Body of pancreas (tissue), 4 donors: Measurements from ENCODE around the gene EML4. TPM values are rescaled to one million over a fixed set of nuclear protein-coding genes. Genes with fewer than 3 reads are reported as not detected.

Experiments
- ATAC-seq: fragments of 150-250 bp; one replicate; pipeline ENCODE4 v1.9.1; 2016
- DNase-seq, 4 donors: peaks; one replicate each; pipeline ENCODE4 v3.0.0-alpha.2; 2019
- H3K27ac ChIP-seq, 4 donors: fragments of 200-600 bp; sonication (generic); 1 replicate in 3 of 4; 2 replicates in 1 of 4; pipeline versions ENCODE4 v1.5.1 to v1.6.1; 2016 to 2019; ENCODE audit warnings: mild to moderate bottlenecking in 1 of 4, mixed read lengths in 1 of 4, moderate library complexity in 1 of 4
- H3K27me3 ChIP-seq, 2 donors: fragments of 200-600 bp; sonication (generic); one replicate each; pipeline ENCODE4 v1.6.0; 2016; ENCODE audit warnings: mild to moderate bottlenecking in 1 of 2
- H3K36me3 ChIP-seq, 2 donors: fragments of 200-600 bp; sonication (generic); replicated peaks in 1 of 2; 2 replicates each; pipeline ENCODE4 v1.5.1; 2016; ENCODE audit warnings: low read depth in 2 of 2; ENCODE audit not compliant: insufficient read depth in 1 of 2
- H3K4me1 ChIP-seq: fragments of 200-600 bp; sonication (generic); one replicate; pipeline ENCODE4 v1.6.0; 2016
- H3K4me3 ChIP-seq, 2 donors: fragments of 200-600 bp; sonication (generic); 1 replicate in 1 of 2; 2 replicates in 1 of 2; pipeline ENCODE4 v1.5.1; 2016 to 2019
- H3K9me3 ChIP-seq, 3 donors: fragments of 200-600 bp; sonication (generic); 1 replicate in 2 of 3; 2 replicates in 1 of 3; pipeline ENCODE4 v1.5.1; 2016
- CTCF ChIP-seq, 7 experiments: fragments of 450-650 bp in 4 of 7; fragments of 200-600 bp in 3 of 7; sonication (generic) in 3 of 7; IDR thresholded peaks; one replicate each; pipeline ENCODE4 v1.5.1; 2016 to 2019; ENCODE audit warnings: antibody characterized with exemption in 7 of 7
- POLR2A ChIP-seq, 3 donors: fragments of 450-650 bp; IDR thresholded peaks; one replicate each; pipeline ENCODE4 v1.6.1; 2016; ENCODE audit warnings: antibody characterized with exemption in 3 of 3, mild to moderate bottlenecking in 2 of 3
- WGBS, 2 donors: methylation state at CpG; one replicate each; pipeline ENCODE4 v1.1.5; 2017; 5-methylcytosine and 5-hydroxymethylcytosine counted together
- intact Hi-C: fragments of 100-400 bp; cut with DNase I; formaldehyde crosslinking; loops from one replicate; pipeline ENCODE4 v1.15.1; 2023
- total RNA-seq, 2 donors: library from RNA; depleted of rRNA; stranded (reverse); fragments of >200 nt; gene quantifications; one replicate each; pipeline ENCODE4 v1.1.0, GENCODE V29; 2016

The EML4 gene
- total RNA-seq, 2 donors from 2014 or later, result 37.4 to 39.9 TPM

- ATAC-seq (peak; percentile 84), DNase-seq (peak; percentile 68 to 83 (median 74))
- 47 to 48% methylated on average over 9 of the region's 9 CpGs for WGBS, 2 donors
- H3K4me3 ChIP-seq, result no peak overlapping the region
- H3K4me1 ChIP-seq, result peaks cover 61% of the 10 kb centered on the region
- intact Hi-C loops, result no loop called here
- no peaks in the 10 kb centered on the region for H3K9me3 ChIP-seq
- H3K27me3 ChIP-seq, result no peaks in the 10 kb centered on the region
- TF ChIP-seq CTCF (IDR thresholded peaks at IDR 0.05) (peak; percentile 28 to 96 (median 89)), POLR2A (IDR thresholded peaks at IDR 0.05) (peak in 2 of 3 donors; percentile 30 to 39)
- peak overlapping the region; percentile 57 to 79 (median 76) for H3K27ac ChIP-seq
- H3K36me3 ChIP-seq, result no peaks in the 10 kb centered on the region
Observed at GRCh38 chr2:42196403-42197267, 27.5 kb downstream of the EML4 start.

- H3K27ac ChIP-seq, result peak overlapping the region in 1 of 4 donors; percentile 75
- H3K4me1 ChIP-seq, result peaks cover 49% of the 10 kb centered on the region
- no peaks in the 10 kb centered on the region for H3K27me3 ChIP-seq
- H3K4me3 ChIP-seq, result no peak overlapping the region
- intact Hi-C loops, result no loop called here
- TF ChIP-seq POLR2A (IDR thresholded peaks at IDR 0.05) (no peak), CTCF (IDR thresholded peaks at IDR 0.05) (no peak)
- no peaks in the 10 kb centered on the region for H3K9me3 ChIP-seq
- ATAC-seq, result no peak
- no peaks in the 10 kb centered on the region for H3K36me3 ChIP-seq
- no peak for DNase-seq
- WGBS, 2 donors, result 43 to 63% methylated on average over 1 of the region's 1 CpG
Observed at GRCh38 chr2:42197792-42198191, 28.6 kb downstream of the EML4 start.

GRCh38 chr2:42198466-42198865, 29.3 kb downstream of the EML4 start:
- TF ChIP-seq POLR2A (IDR thresholded peaks at IDR 0.05), result no peak
- TF ChIP-seq CTCF (IDR thresholded peaks at IDR 0.05), result no peak
- H3K4me3 ChIP-seq, result no peak overlapping the region
- no peaks in the 10 kb centered on the region for H3K27me3 ChIP-seq
- H3K36me3 ChIP-seq, result no peaks in the 10 kb centered on the region
- no peaks in the 10 kb centered on the region for H3K9me3 ChIP-seq
- DNase-seq (no peak), ATAC-seq (no peak)
- intact Hi-C loops, result no loop called here
- H3K27ac ChIP-seq, result no peak overlapping the region
- peaks cover 43% of the 10 kb centered on the region for H3K4me1 ChIP-seq

GRCh38 chr2:42199002-42199401, 29.8 kb downstream of the EML4 start:
- Histone ChIP-seq H3K27ac (no peak overlapping the region), H3K9me3 (no peaks in the 10 kb centered on the region), H3K36me3 (no peaks in the 10 kb centered on the region), H3K4me1 (peaks cover 38% of the 10 kb centered on the region), H3K4me3 (no peak overlapping the region), H3K27me3 (no peaks in the 10 kb centered on the region)
- 73 to 89% methylated on average over 2 of the region's 2 CpGs for WGBS, 2 donors
- ATAC-seq, result no peak
- intact Hi-C loops, result no loop called here
- DNase-seq, result no peak
- TF ChIP-seq POLR2A (IDR thresholded peaks at IDR 0.05) (no peak), CTCF (IDR thresholded peaks at IDR 0.05) (no peak)

- Histone ChIP-seq H3K27ac (no peak overlapping the region), H3K36me3 (no peaks in the 10 kb centered on the region), H3K9me3 (no peaks in the 10 kb centered on the region), H3K27me3 (no peaks in the 10 kb centered on the region), H3K4me3 (no peak overlapping the region), H3K4me1 (peaks cover 36% of the 10 kb centered on the region)
- DNase-seq, result no peak
- intact Hi-C loops, result no loop called here
- ATAC-seq, result no peak
- TF ChIP-seq CTCF (IDR thresholded peaks at IDR 0.05), result no peak
- TF ChIP-seq POLR2A (IDR thresholded peaks at IDR 0.05), result no peak
- 85 to 95% methylated on average over 5 of the region's 5 CpGs for WGBS, 2 donors
Observed at GRCh38 chr2:42199626-42200025, 30.5 kb downstream of the EML4 start.
